ENCODE data around the gene CFAP45. TPM values are rescaled to one million over a fixed set of nuclear protein-coding genes. Genes with fewer than 3 reads are reported as not detected.

CFAP45 gene
- total RNA-seq, 3 donors from 2014 or later (not counting 1 experiment from before 2014, with no cell fraction given) = 1.3 to 5.0 (median 1.6) TPM

DNA sequence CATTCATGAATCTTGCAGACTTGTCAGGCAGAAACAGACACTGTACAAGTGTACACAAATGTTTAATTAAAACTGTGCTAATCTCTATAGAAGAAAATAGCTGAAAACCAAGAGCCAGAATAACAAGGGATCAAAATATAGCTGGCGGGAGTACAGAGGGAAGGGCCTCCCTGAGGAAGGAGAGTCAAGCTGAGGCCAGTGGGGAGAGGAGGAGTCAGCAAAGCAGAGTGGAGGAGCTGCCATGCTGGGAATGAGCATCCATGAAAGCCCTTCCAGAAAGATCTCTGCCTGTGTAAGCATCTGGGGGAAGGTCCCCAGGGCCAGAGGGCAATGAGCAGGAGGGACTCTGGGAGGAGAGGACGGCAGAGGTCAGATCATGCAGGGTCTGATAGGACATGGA lies 58.2 kb downstream of the CFAP45 start:
- no peaks in the 10 kb centered on the region for H3K36me3 Mint-ChIP-seq
- DNase-seq (no peak), ATAC-seq (no peak)
- TF ChIP-seq, protein P1, sequence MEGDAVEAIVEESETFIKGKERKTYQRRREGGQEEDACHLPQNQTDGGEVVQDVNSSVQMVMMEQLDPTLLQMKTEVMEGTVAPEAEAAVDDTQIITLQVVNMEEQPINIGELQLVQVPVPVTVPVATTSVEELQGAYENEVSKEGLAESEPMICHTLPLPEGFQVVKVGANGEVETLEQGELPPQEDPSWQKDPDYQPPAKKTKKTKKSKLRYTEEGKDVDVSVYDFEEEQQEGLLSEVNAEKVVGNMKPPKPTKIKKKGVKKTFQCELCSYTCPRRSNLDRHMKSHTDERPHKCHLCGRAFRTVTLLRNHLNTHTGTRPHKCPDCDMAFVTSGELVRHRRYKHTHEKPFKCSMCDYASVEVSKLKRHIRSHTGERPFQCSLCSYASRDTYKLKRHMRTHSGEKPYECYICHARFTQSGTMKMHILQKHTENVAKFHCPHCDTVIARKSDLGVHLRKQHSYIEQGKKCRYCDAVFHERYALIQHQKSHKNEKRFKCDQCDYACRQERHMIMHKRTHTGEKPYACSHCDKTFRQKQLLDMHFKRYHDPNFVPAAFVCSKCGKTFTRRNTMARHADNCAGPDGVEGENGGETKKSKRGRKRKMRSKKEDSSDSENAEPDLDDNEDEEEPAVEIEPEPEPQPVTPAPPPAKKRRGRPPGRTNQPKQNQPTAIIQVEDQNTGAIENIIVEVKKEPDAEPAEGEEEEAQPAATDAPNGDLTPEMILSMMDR (IDR thresholded peaks at IDR 0.05) = no peak
- 96% methylated on average over 2 of the region's 2 CpGs for WGBS (ENCODE audit: insufficient coverage)
- Histone ChIP-seq H3K4me1 (ENCODE audit: control insufficient read depth, insufficient read depth, low read length) (no peaks in the 10 kb centered on the region), H3K36me3 (ENCODE audit: control insufficient read depth, insufficient read depth, low read length) (no peaks in the 10 kb centered on the region), H3K27ac (ENCODE audit: low read length) (no peak overlapping the region), H3K27me3 (ENCODE audit: control insufficient read depth, insufficient read depth, low read length) (no peaks in the 10 kb centered on the region), H3K4me3 (ENCODE audit: low read length) (no peak overlapping the region), H3K9me3 (ENCODE audit: control insufficient read depth, insufficient read depth, low read length) (no peaks in the 10 kb centered on the region)
- peaks cover 9 to 21% of the 10 kb centered on the region in 2 donors for H3K27me3 Mint-ChIP-seq (ENCODE audit: low read depth in 2 of 2)
- no peak overlapping the region for H3K4me3 Mint-ChIP-seq
- H3K4me1 Mint-ChIP-seq = peaks cover 7 to 15% of the 10 kb centered on the region in 2 donors
- intact Hi-C loops (cut with micrococcal nuclease) = no loop called here
- no peaks in the 10 kb centered on the region for H3K9me3 Mint-ChIP-seq
- no peak overlapping the region for H3K27ac Mint-ChIP-seq

DNA sequence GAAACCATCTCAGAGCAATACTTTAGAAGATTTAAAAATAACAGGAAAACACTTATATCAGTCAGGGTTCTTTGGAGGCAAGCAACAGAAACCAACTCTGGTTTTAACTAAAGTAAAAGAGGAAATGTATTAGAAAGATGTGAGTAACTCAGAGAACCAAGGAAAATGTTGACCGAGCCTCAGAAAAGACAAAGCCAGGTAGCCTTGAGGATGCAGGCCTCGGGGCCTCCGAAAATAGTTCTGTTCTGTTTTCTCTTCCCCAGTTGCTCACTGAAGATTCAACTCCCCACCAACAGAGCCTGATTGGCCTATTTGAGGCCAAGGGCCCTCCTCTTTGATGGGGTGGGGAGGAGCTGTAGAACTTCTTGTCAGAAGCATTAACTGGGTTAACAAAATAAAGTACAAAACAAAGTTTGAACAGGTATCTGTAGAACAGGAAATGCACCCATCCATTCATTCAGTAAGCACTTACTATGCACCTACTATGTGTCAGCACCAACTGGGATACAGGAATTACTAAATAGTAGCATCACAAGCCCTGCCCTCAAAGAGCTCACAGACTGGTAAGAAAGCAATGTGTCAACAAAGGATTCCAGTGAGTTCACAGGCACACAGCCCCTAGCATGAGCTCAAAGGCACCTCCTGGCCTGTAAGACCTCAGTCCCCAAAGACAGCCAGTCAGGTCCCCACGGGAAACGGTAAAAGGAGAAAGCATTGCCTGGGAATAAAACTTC lies 60.7 kb downstream of the CFAP45 start:
- Histone ChIP-seq H3K4me1 (ENCODE audit: control insufficient read depth, insufficient read depth, low read length) (no peaks in the 10 kb centered on the region), H3K27ac (ENCODE audit: low read length) (no peak overlapping the region), H3K36me3 (ENCODE audit: control insufficient read depth, insufficient read depth, low read length) (no peaks in the 10 kb centered on the region), H3K27me3 (ENCODE audit: control insufficient read depth, insufficient read depth, low read length) (no peaks in the 10 kb centered on the region), H3K9me3 (ENCODE audit: control insufficient read depth, insufficient read depth, low read length) (no peaks in the 10 kb centered on the region), H3K4me3 (ENCODE audit: low read length) (no peak overlapping the region)
- Mint-ChIP-seq H3K9me3 (no peaks in the 10 kb centered on the region), H3K27ac (no peak overlapping the region), H3K4me3 (no peak overlapping the region), H3K36me3 (no peaks in the 10 kb centered on the region), H3K27me3 (ENCODE audit: low read depth in 2 of 2) (peaks cover 8 to 25% of the 10 kb centered on the region in 2 donors), H3K4me1 (peaks cover 7 to 10% of the 10 kb centered on the region in 2 donors)
- TF ChIP-seq, protein P1 (IDR thresholded peaks at IDR 0.05) = no peak
- WGBS (ENCODE audit: insufficient coverage) = 99% methylated on average over 4 of the region's 5 CpGs
- DNase-seq (no peak), ATAC-seq (no peak)
- intact Hi-C loops (cut with micrococcal nuclease) = no loop called here

DNA sequence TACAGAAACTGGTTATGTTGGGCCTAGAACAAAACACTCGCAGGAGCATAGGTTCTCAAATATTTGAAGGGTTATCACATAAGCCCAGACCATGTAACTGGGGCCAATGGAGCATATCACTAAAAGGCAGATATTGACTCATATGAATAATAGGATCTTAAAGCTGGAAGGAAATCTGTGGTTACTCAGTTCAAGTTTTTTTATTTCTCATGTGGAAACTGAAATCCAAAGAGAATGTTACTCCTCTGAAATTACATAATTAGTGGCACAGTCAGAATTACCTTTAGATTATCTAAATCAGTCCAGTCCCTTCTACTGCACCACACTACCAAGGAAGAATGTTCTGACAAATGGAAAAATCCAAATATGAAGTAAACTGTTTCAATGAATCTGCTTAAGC lies 61.2 kb downstream of the CFAP45 start:
- no peaks in the 10 kb centered on the region for H3K9me3 Mint-ChIP-seq
- H3K36me3 Mint-ChIP-seq = peaks cover 3% of the 10 kb centered on the region
- H3K4me1 Mint-ChIP-seq = peaks cover 7 to 8% of the 10 kb centered on the region in 2 donors
- intact Hi-C loops (cut with micrococcal nuclease) = no loop called here
- no peak for ATAC-seq
- H3K27ac Mint-ChIP-seq = no peak overlapping the region
- no peaks in the 10 kb centered on the region for H3K27me3 ChIP-seq (ENCODE audit: control insufficient read depth, insufficient read depth, low read length)
- H3K4me3 Mint-ChIP-seq = no peak overlapping the region
- H3K27me3 Mint-ChIP-seq (ENCODE audit: low read depth in 2 of 2) = peaks cover 3 to 23% of the 10 kb centered on the region in 2 donors
- no peak overlapping the region for H3K27ac ChIP-seq (ENCODE audit: low read length)
- H3K9me3 ChIP-seq (ENCODE audit: control insufficient read depth, insufficient read depth, low read length) = no peaks in the 10 kb centered on the region
- no peak overlapping the region for H3K4me3 ChIP-seq (ENCODE audit: low read length)
- H3K36me3 ChIP-seq (ENCODE audit: control insufficient read depth, insufficient read depth, low read length) = no peaks in the 10 kb centered on the region
- WGBS (ENCODE audit: insufficient coverage) = 86% methylated on average over 1 of the region's 1 CpG
- TF ChIP-seq, protein P1 (IDR thresholded peaks at IDR 0.05) = no peak
- DNase-seq = no peak
- no peaks in the 10 kb centered on the region for H3K4me1 ChIP-seq (ENCODE audit: control insufficient read depth, insufficient read depth, low read length)
